Measurements from ENCODE around the gene PTPRN2.

The PTPRN2 gene

GRCh38 chr7:157772486-157773130, 815.0 kb downstream of the PTPRN2 start:
- no peak for DNase-seq

GRCh38 chr7:157771689-157772088, 815.9 kb downstream of the PTPRN2 start:
- DNase-seq = no peak

- no peak for DNase-seq
These were observed 816.8 kb downstream of the PTPRN2 start for GRCh38 chr7:157770716-157771320.

- DNase-seq = no peak
These were observed 818.0 kb downstream of the PTPRN2 start for GRCh38 chr7:157769526-157770215.

GRCh38 chr7:157769086-157769485, 818.5 kb downstream of the PTPRN2 start:
- DNase-seq = no peak

- no peak for DNase-seq
These were observed 819.4 kb downstream of the PTPRN2 start for GRCh38 chr7:157768198-157768597.

GRCh38 chr7:157767506-157768197, 820.0 kb downstream of the PTPRN2 start:
- DNase-seq = no peak

GRCh38 chr7:157766098-157766497, 821.5 kb downstream of the PTPRN2 start:
- no peak for DNase-seq

- no peak for DNase-seq
These were observed 822.6 kb downstream of the PTPRN2 start for GRCh38 chr7:157764946-157765537.

- no peak for DNase-seq
These were observed 823.4 kb downstream of the PTPRN2 start for GRCh38 chr7:157764193-157764592.

- no peak for DNase-seq
These were observed 824.2 kb downstream of the PTPRN2 start for GRCh38 chr7:157763279-157764000.

GRCh38 chr7:157762824-157763223, 824.8 kb downstream of the PTPRN2 start:
- DNase-seq = no peak

- no peak for DNase-seq
These were observed 827.5 kb downstream of the PTPRN2 start for GRCh38 chr7:157760004-157760730.

- DNase-seq = no peak
These were observed 828.3 kb downstream of the PTPRN2 start for GRCh38 chr7:157759246-157759805.

- no peak for DNase-seq
These were observed 829.0 kb downstream of the PTPRN2 start for GRCh38 chr7:157758468-157759245.

GRCh38 chr7:157757776-157758467, 829.7 kb downstream of the PTPRN2 start:
- no peak for DNase-seq

GRCh38 chr7:157757211-157757610, 830.4 kb downstream of the PTPRN2 start:
- no peak for DNase-seq

GRCh38 chr7:157755741-157756140, 831.9 kb downstream of the PTPRN2 start:
- no peak for DNase-seq

- DNase-seq = no peak
These were observed 833.2 kb downstream of the PTPRN2 start for GRCh38 chr7:157754416-157754790.

All from stimulated activated CD4-positive, alpha-beta T cell treated with anti-CD3 and anti-CD28 coated beads, Interleukin-4, amount 100 ng/mL, for 1 hour (primary cell).